Endothelial cell of umbilical vein (primary cell): ENCODE results near the gene CTIF. TPM values are rescaled to one million over a fixed set of nuclear protein-coding genes. Genes with fewer than 3 reads are reported as not detected.

Experiments
- BruUV-seq: library from RNA; stranded (reverse); fragments of 400-500 nt; replicated peaks from 2 replicates; lab custom pipeline; 2021; lab: Mats Ljungman, UMichigan
- CTCF ChIA-PET: fragments of 300-600, 350-600 bp; sonication (Branson Sonifier 250); formaldehyde crosslinking; loops from one replicate; lab custom pipeline; 2021; ENCODE audit warnings: antibody characterized with exemption, inconsistent platforms; lab: Charles Lee
- POLR2A ChIA-PET: fragments of 300-600, 350-600 bp; sonication (Branson Sonifier 250); formaldehyde crosslinking; loops from one replicate; lab custom pipeline; 2021; ENCODE audit warnings: antibody characterized with exemption, inconsistent platforms; lab: Charles Lee
- DNase-seq: peaks from one replicate; pipeline ENCODE4 v3.0.0-alpha.2; 2011; ENCODE audit warnings: low read depth, low spot score
- FAIRE-seq: peaks from 2 replicates; lab custom pipeline; 2011; peaks lifted over from hg19 to GRCh38; lab: Jason Lieb, UNC
- H2AFZ ChIP-seq: 2 replicates; pipeline ENCODE4 v1.6.0; 2012; ENCODE audit warnings: low read depth, low read length, control low read depth, inconsistent platforms
- H3K27ac ChIP-seq: 2 replicates; pipeline ENCODE4 v1.5.1; 2011; ENCODE audit warnings: low read depth, mild to moderate bottlenecking, control low read depth, low read length, moderate library complexity; ENCODE audit not compliant: insufficient read depth
- H3K27me3 ChIP-seq, 2 experiments: 2 replicates each; pipeline versions ENCODE4 v1.6.0 to v1.6.1; 2011; ENCODE audit warnings: low read length in 2 of 2, mixed read lengths in 1 of 2; ENCODE audit not compliant: control insufficient read depth in 2 of 2, insufficient read depth in 2 of 2
- H3K36me3 ChIP-seq, 2 experiments: 2 replicates in 1 of 2; 3 replicates in 1 of 2; pipeline ENCODE4 v1.5.1; 2011; ENCODE audit warnings: low read length in 2 of 2, mild to moderate bottlenecking in 1 of 2, moderate library complexity in 1 of 2; ENCODE audit not compliant: control insufficient read depth in 2 of 2, insufficient read depth in 2 of 2; ENCODE audit errors: extremely low read depth in 1 of 2
- H3K4me1 ChIP-seq: 3 replicates; pipeline ENCODE4 v1.5.1; 2011; ENCODE audit warnings: mild to moderate bottlenecking, low read length; ENCODE audit not compliant: control insufficient read depth, insufficient read depth; ENCODE audit errors: extremely low read depth
- H3K4me2 ChIP-seq: 2 replicates; pipeline ENCODE4 v1.6.1; 2011; ENCODE audit warnings: low read length, control low read depth, mixed read lengths; ENCODE audit not compliant: insufficient read depth
- H3K4me3 ChIP-seq, 3 experiments: fragments of 200-600 bp in 1 of 3; sonication (generic), shearing (Covaris generic) in 1 of 3; replicated peaks in 1 of 3; 2 replicates each; pipeline ENCODE4 v1.5.1; 2011 to 2016; ENCODE audit warnings: control low read depth in 3 of 3, low read length in 3 of 3, mild to moderate bottlenecking in 2 of 3, inconsistent platforms in 1 of 3, low read depth in 1 of 3, moderate library complexity in 1 of 3; ENCODE audit not compliant: insufficient read depth in 1 of 3
- H3K79me2 ChIP-seq: 2 replicates; pipeline ENCODE4 v1.6.0; 2012; ENCODE audit warnings: low read length, inconsistent platforms; ENCODE audit not compliant: control insufficient read depth, insufficient read depth
- H3K9ac ChIP-seq: replicated peaks from 2 replicates; pipeline ENCODE3; 2011; ENCODE audit warnings: low read length, control low read depth; ENCODE audit not compliant: insufficient read depth; ENCODE audit errors: extremely low read depth
- H3K9me1 ChIP-seq: replicated peaks from 3 replicates; pipeline ENCODE4 v1.6.0; 2011; ENCODE audit warnings: mild to moderate bottlenecking, low read length; ENCODE audit not compliant: control insufficient read depth, insufficient read depth; ENCODE audit errors: extremely low read depth
- H3K9me3 ChIP-seq: replicated peaks from 2 replicates; pipeline ENCODE4 v1.5.1; 2012; ENCODE audit warnings: low read length, inconsistent platforms; ENCODE audit not compliant: control insufficient read depth, insufficient read depth
- H4K20me1 ChIP-seq: replicated peaks from 2 replicates; pipeline ENCODE3; 2011; ENCODE audit warnings: mild to moderate bottlenecking, low read length; ENCODE audit not compliant: control insufficient read depth, insufficient read depth; ENCODE audit errors: extremely low read depth
- CTCF ChIP-seq, 2 donors: IDR thresholded peaks; 1 replicate in 1 of 2; 2 replicates in 1 of 2; pipeline ENCODE4 v1.5.1; 2011; ENCODE audit warnings: low read length in 2 of 2, mild to moderate bottlenecking in 2 of 2, moderate library complexity in 2 of 2, control low read depth in 1 of 2, inconsistent platforms in 1 of 2, low read depth in 1 of 2; ENCODE audit not compliant: insufficient read depth in 1 of 2; ENCODE audit errors: extremely low read depth in 1 of 2
- EZH2 ChIP-seq: IDR thresholded peaks from 2 replicates; pipeline ENCODE4 v1.6.1; 2012; ENCODE audit warnings: borderline replicate concordance, low read depth, mild to moderate bottlenecking, moderate library complexity, low read length, inconsistent platforms; ENCODE audit not compliant: severe bottlenecking
- FOS ChIP-seq: IDR thresholded peaks from 2 replicates; pipeline ENCODE4 v1.6.1; 2011; ENCODE audit warnings: mild to moderate bottlenecking, low read length, moderate library complexity, borderline replicate concordance; ENCODE audit not compliant: insufficient read depth
- GATA2 ChIP-seq: IDR thresholded peaks from 2 replicates; pipeline ENCODE4 v1.7.0; 2011; ENCODE audit warnings: low read depth, mild to moderate bottlenecking, moderate library complexity, mixed read lengths, low read length; ENCODE audit not compliant: insufficient read length, insufficient read depth
- JUN ChIP-seq: IDR thresholded peaks from 2 replicates; pipeline ENCODE4 v1.6.1; 2011; ENCODE audit warnings: borderline replicate concordance, low read depth; ENCODE audit not compliant: insufficient read length, insufficient read depth
- MYC ChIP-seq: IDR thresholded peaks from one replicate; pipeline ENCODE4 v1.6.1; 2011; ENCODE audit warnings: mild to moderate bottlenecking, low read depth, low read length
- POLR2A ChIP-seq: IDR thresholded peaks from 2 replicates; pipeline ENCODE4 v1.6.1; 2012; ENCODE audit warnings: low read depth, mild to moderate bottlenecking, control low read depth, low read length
- POLR2AphosphoS5 ChIP-seq: IDR thresholded peaks from 2 replicates; pipeline ENCODE4 v1.6.1; 2012; ENCODE audit warnings: low read depth, mild to moderate bottlenecking, control low read depth, low read length, moderate library complexity; ENCODE audit not compliant: insufficient read depth
- dilution Hi-C: fragments of 300-500 bp; cut with MboI; formaldehyde crosslinking; loops from one replicate; pipeline ENCODE4 v1.15.0; 2019; ENCODE audit warnings: low sequenced_read_pairs; ENCODE audit not compliant: extremely low pct_ligation_motif_present
- intact Hi-C: fragments of 100-400 bp; cut with micrococcal nuclease; formaldehyde crosslinking; loops from one replicate; pipeline ENCODE4 v1.10.0; 2022
- polyA plus RNA-seq, 4 experiments: library from polyadenylated mRNA; depleted of rRNA in 3 of 4; stranded (reverse) in 3 of 4; unstranded in 1 of 4; fragments of >200 nt; gene quantifications; 2 replicates each; pipeline versions ENCODE4 v1.2.1 to v1.2.3, GENCODE V29; 2011 to 2012; ENCODE audit warnings: missing spikeins in 1 of 4
- total RNA-seq: library from RNA; stranded (reverse); gene quantifications from 2 replicates; pipeline ENCODE4 v1.2.3, GENCODE V29; 2021
- TF ChIP-seq, protein P1 (sequence below): IDR thresholded peaks from 2 replicates; pipeline ENCODE4 v1.6.1; 2011; ENCODE audit not compliant: insufficient read depth, insufficient read length

CTIF gene
- total and polyA plus RNA-seq, 2 donors (not counting 3 experiments of a cell fraction or from before 2014, with no cell fraction given) = 20.9 to 57.7 TPM

GRCh38 chr18:48555465-48555995, 16.7 kb downstream of the CTIF start:
- CTCF ChIA-PET = interaction anchor here (0.9 to 1.7 kb wide), 4 partner anchors 10 to 80 kb away, joined by 3 to 7 read pairs (median 4); no protein-coding TSS in a partner anchor
- Histone ChIP-seq H4K20me1 (no peaks in the 10 kb centered on the region), H3K36me3 (peaks cover 0 to 5% of the 10 kb centered on the region in 2 experiments), H3K4me2 (no peak overlapping the region), H3K27me3 (no peaks in the 10 kb centered on the region), H2AFZ (no peak overlapping the region), H3K9me1 (no peaks in the 10 kb centered on the region), H3K4me1 (no peaks in the 10 kb centered on the region), H3K9me3 (no peaks in the 10 kb centered on the region), H3K9ac (no peak overlapping the region), H3K27ac (no peak overlapping the region), H3K79me2 (no peaks in the 10 kb centered on the region), H3K4me3 (no peak overlapping the region)
- no peak for TF ChIP-seq EZH2
- no peak for TF ChIP-seq POLR2AphosphoS5
- no peak for TF ChIP-seq CTCF (IDR thresholded peaks at IDR 0.05; ENCODE audit: extremely low read depth in 1 of 2, insufficient read depth in 1 of 2, low read depth in 1 of 2, low read length in 2 of 2)
- TF ChIP-seq, protein P1, sequence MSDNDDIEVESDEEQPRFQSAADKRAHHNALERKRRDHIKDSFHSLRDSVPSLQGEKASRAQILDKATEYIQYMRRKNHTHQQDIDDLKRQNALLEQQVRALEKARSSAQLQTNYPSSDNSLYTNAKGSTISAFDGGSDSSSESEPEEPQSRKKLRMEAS = no peak
- TF ChIP-seq JUN = no peak
- no peak for TF ChIP-seq FOS
- no peak for TF ChIP-seq MYC
- no peak for TF ChIP-seq POLR2A
- TF ChIP-seq GATA2 = no peak
- BruUV-seq = no TSS peak
- POLR2A ChIA-PET = no interaction called here
- DNase-seq = no peak
- dilution Hi-C loops = no loop called here
- FAIRE-seq = no peak
- intact Hi-C loops = no loop called here
